ENCODE measurements around the gene ACR.

The ACR gene

DNA sequence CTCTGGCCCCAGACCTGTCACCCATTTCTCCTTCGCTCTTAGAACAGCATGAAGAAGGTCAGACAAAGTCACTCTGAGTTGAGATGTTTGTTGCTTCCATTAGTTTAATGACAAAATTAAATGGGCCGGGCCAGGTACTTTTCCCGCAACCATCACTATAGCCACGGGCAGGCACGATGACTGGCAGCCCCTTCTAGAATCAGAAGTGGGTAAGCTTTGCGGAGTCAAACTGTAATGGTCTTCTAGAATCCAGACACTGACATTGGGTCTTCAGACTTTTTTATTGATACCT is 2.3 kb upstream of the ACR start:
- H3K9me2 ChIP-seq (replicated peaks; ENCODE audit: insufficient read depth, low read length), result no peaks in the 10 kb centered on the region
- no peaks in the 10 kb centered on the region for H3K36me3 ChIP-seq (ENCODE audit: low read length)
- H3K27me3 ChIP-seq (ENCODE audit: low read length), result peaks cover 3% of the 10 kb centered on the region; the same call in 1 of the 2 replicates
- no peak overlapping the region for H3K4me2 ChIP-seq (ENCODE audit: low read depth, low read length, poor library complexity, severe bottlenecking)
- no peak overlapping the region for H3K9ac ChIP-seq (ENCODE audit: low read length)
- no peak overlapping the region for H2AFZ ChIP-seq (ENCODE audit: low read depth, low read length, severe bottlenecking)
- H3K27ac ChIP-seq (ENCODE audit: low read depth, low read length), result no peak overlapping the region
- H3K79me2 ChIP-seq (ENCODE audit: insufficient read depth, low read length), result no peaks in the 10 kb centered on the region
- H3K9me3 ChIP-seq (ENCODE audit: insufficient read depth, low read length), result no peaks in the 10 kb centered on the region
- H3K4me3 ChIP-seq (ENCODE audit: insufficient read depth, low read length, poor library complexity, severe bottlenecking), result no peak overlapping the region
- TF ChIP-seq, protein P1, sequence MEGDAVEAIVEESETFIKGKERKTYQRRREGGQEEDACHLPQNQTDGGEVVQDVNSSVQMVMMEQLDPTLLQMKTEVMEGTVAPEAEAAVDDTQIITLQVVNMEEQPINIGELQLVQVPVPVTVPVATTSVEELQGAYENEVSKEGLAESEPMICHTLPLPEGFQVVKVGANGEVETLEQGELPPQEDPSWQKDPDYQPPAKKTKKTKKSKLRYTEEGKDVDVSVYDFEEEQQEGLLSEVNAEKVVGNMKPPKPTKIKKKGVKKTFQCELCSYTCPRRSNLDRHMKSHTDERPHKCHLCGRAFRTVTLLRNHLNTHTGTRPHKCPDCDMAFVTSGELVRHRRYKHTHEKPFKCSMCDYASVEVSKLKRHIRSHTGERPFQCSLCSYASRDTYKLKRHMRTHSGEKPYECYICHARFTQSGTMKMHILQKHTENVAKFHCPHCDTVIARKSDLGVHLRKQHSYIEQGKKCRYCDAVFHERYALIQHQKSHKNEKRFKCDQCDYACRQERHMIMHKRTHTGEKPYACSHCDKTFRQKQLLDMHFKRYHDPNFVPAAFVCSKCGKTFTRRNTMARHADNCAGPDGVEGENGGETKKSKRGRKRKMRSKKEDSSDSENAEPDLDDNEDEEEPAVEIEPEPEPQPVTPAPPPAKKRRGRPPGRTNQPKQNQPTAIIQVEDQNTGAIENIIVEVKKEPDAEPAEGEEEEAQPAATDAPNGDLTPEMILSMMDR (IDR thresholded peaks at IDR 0.05; ENCODE audit: insufficient read depth, low read length, poor library complexity, severe bottlenecking), result no peak
- TF ChIP-seq EZH2phosphoT487 (conservative IDR thresholded peaks at IDR 0.05; ENCODE audit: low read length), result no peak
- H4K20me1 ChIP-seq (ENCODE audit: low read depth, low read length), result no peaks in the 10 kb centered on the region
- H3F3A ChIP-seq (ENCODE audit: insufficient read depth), result no peaks in the 10 kb centered on the region

DNA sequence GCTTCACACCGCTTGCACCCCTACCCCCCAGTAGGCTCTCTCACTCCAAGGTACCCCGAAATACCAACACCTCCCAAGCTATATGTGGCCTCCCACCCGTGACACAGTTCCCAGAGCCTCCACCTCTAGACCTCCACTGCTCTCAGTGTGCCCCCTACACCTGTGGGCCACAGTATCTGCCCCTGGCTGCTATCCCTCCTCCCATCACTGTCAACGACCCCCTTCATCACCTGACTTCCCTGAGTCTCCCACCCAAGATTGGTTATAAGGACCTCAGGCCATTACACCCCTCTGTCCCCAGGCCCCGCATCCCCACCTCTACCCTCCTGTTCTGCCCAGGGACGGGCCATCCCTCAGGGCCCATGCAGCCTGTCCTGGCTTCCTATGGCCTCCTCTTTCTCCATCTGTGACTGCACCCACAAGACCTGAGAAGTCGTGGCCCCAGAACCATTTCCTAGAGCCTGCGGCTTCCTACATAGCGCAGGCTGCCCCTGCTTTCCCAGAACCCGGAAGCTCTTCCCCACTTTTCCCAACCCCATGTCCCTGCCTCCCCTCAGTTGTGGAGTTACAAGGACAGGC is 734 bp downstream of the ACR start:
- Histone ChIP-seq H3K36me3 (ENCODE audit: low read length) (no peaks in the 10 kb centered on the region), H3K4me3 (ENCODE audit: insufficient read depth, low read length, poor library complexity, severe bottlenecking) (no peak overlapping the region), H3K79me2 (ENCODE audit: insufficient read depth, low read length) (no peaks in the 10 kb centered on the region), H3F3A (ENCODE audit: insufficient read depth) (no peaks in the 10 kb centered on the region), H4K20me1 (ENCODE audit: low read depth, low read length) (no peaks in the 10 kb centered on the region), H3K27ac (ENCODE audit: low read depth, low read length) (no peak overlapping the region), H3K9ac (ENCODE audit: low read length) (no peak overlapping the region), H3K9me2 (replicated peaks; ENCODE audit: insufficient read depth, low read length) (no peaks in the 10 kb centered on the region), H3K9me3 (ENCODE audit: insufficient read depth, low read length) (no peaks in the 10 kb centered on the region), H3K4me2 (ENCODE audit: low read depth, low read length, poor library complexity, severe bottlenecking) (no peak overlapping the region), H3K27me3 (ENCODE audit: low read length) (peaks cover 3% of the 10 kb centered on the region; the same call in 1 of the 2 replicates), H2AFZ (ENCODE audit: low read depth, low read length, severe bottlenecking) (no peak overlapping the region)
- TF ChIP-seq, protein P1 (IDR thresholded peaks at IDR 0.05; ENCODE audit: insufficient read depth, low read length, poor library complexity, severe bottlenecking), result no peak
- TF ChIP-seq EZH2phosphoT487 (conservative IDR thresholded peaks at IDR 0.05; ENCODE audit: low read length), result no peak

DNA sequence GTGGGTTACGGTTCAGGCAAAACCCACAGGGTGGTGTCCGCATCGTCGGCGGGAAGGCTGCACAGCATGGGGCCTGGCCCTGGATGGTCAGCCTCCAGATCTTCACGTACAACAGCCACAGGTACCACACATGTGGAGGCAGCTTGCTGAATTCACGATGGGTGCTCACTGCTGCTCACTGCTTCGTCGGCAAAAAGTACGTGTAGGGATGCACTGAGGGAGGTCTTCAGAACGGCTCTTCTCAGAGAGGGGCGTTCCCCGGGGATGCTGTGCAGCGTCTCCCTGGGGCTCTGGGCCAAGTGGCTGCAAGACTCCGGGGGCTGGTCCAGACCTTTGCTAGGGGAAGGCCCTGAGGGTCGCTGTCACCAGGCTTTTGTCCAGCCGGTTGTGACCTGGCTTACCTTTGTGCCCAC is 1.3 kb downstream of the ACR start:
- Histone ChIP-seq H3F3A (ENCODE audit: insufficient read depth) (no peaks in the 10 kb centered on the region), H3K4me3 (ENCODE audit: insufficient read depth, low read length, poor library complexity, severe bottlenecking) (no peak overlapping the region), H3K27me3 (ENCODE audit: low read length) (peaks cover 3% of the 10 kb centered on the region; the same call in 1 of the 2 replicates), H3K9me2 (replicated peaks; ENCODE audit: insufficient read depth, low read length) (no peaks in the 10 kb centered on the region), H3K27ac (ENCODE audit: low read depth, low read length) (no peak overlapping the region), H3K9me3 (ENCODE audit: insufficient read depth, low read length) (no peaks in the 10 kb centered on the region), H4K20me1 (ENCODE audit: low read depth, low read length) (no peaks in the 10 kb centered on the region), H3K9ac (ENCODE audit: low read length) (no peak overlapping the region), H3K79me2 (ENCODE audit: insufficient read depth, low read length) (no peaks in the 10 kb centered on the region), H3K4me2 (ENCODE audit: low read depth, low read length, poor library complexity, severe bottlenecking) (no peak overlapping the region), H2AFZ (ENCODE audit: low read depth, low read length, severe bottlenecking) (no peak overlapping the region), H3K36me3 (ENCODE audit: low read length) (no peaks in the 10 kb centered on the region)
- TF ChIP-seq EZH2phosphoT487 (conservative IDR thresholded peaks at IDR 0.05; ENCODE audit: low read length), result no peak
- TF ChIP-seq, protein P1 (IDR thresholded peaks at IDR 0.05; ENCODE audit: insufficient read depth, low read length, poor library complexity, severe bottlenecking), result no peak
